Panc1 (cell line): Measurements from ENCODE around the gene KIF1A.
A peak's percentile ranks its signal among the peaks of the same experiment; 100 is the strongest.

Source experiments
- POLR2AphosphoS5 ChIP-seq: IDR thresholded peaks from 2 replicates; pipeline ENCODE4 v1.6.1; 2012; ENCODE audit warnings: mild to moderate bottlenecking, low read depth, low read length, moderate library complexity
- TCF7L2 ChIP-seq: IDR thresholded peaks from 2 replicates; pipeline ENCODE4 v1.6.1; 2011; ENCODE audit warnings: mild to moderate bottlenecking, low read depth, low read length, inconsistent platforms
- TF ChIP-seq, protein P1 (sequence below): fragments of 450-650 bp; IDR thresholded peaks from 2 replicates; pipeline ENCODE4 v1.5.1; 2017; ENCODE audit warnings: mild to moderate bottlenecking
- TF ChIP-seq, protein P2 (sequence below), 2 experiments: IDR thresholded peaks; 2 replicates each; pipeline ENCODE4 v1.6.1; 2011 to 2012; ENCODE audit warnings: low read depth in 2 of 2, control low read depth in 1 of 2, low read length in 1 of 2, mild to moderate bottlenecking in 1 of 2, moderate library complexity in 1 of 2; ENCODE audit not compliant: insufficient read depth in 1 of 2

DNA sequence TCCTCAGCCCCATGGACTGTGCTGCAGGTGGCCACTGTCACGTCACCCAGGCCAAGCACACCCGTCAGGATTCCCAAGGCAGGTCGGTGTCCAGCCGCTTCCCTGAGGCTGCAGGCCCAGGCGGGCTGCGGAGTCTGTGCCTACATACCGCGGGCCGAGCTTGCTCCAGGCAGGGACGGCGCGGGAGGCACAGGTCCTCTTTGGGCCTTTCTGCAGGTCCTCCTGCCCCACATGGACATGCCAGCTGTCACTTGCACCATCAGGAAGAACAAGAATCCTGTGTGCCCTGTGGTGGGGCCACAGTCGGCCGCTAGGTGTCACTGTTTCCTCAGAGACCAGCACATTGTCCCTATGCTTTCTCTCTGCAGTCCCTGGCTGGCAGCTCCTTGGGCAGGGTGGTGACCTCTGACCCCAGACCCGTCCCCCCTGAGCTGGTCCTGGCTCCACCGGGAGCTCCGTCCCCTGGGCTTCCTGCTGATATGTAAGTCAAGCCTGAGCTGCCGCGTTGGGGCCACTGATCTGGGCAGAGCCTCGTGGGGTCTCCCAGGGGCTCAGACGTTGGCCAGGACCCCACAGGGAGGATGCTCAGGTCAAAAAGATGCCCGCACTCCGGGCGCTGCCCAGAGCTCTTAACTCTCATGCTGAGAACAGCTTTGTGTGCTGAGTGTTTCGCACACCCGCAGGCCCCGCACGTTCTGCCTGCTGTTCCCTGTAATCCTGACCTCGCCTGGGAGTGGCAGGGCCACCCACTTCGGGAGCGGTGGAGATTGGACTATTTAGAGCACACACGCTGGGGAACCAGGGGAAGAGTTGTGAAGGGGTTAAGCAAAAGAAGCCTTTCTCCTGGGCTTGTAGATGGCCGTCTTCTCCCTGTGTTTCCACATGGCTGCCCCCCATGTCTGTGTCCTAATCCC is 31.3 kb upstream of the KIF1A start:
- TF ChIP-seq, protein P1, sequence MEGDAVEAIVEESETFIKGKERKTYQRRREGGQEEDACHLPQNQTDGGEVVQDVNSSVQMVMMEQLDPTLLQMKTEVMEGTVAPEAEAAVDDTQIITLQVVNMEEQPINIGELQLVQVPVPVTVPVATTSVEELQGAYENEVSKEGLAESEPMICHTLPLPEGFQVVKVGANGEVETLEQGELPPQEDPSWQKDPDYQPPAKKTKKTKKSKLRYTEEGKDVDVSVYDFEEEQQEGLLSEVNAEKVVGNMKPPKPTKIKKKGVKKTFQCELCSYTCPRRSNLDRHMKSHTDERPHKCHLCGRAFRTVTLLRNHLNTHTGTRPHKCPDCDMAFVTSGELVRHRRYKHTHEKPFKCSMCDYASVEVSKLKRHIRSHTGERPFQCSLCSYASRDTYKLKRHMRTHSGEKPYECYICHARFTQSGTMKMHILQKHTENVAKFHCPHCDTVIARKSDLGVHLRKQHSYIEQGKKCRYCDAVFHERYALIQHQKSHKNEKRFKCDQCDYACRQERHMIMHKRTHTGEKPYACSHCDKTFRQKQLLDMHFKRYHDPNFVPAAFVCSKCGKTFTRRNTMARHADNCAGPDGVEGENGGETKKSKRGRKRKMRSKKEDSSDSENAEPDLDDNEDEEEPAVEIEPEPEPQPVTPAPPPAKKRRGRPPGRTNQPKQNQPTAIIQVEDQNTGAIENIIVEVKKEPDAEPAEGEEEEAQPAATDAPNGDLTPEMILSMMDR, result peak; percentile 95
- no peak for TF ChIP-seq POLR2AphosphoS5
- TF ChIP-seq, protein P2, sequence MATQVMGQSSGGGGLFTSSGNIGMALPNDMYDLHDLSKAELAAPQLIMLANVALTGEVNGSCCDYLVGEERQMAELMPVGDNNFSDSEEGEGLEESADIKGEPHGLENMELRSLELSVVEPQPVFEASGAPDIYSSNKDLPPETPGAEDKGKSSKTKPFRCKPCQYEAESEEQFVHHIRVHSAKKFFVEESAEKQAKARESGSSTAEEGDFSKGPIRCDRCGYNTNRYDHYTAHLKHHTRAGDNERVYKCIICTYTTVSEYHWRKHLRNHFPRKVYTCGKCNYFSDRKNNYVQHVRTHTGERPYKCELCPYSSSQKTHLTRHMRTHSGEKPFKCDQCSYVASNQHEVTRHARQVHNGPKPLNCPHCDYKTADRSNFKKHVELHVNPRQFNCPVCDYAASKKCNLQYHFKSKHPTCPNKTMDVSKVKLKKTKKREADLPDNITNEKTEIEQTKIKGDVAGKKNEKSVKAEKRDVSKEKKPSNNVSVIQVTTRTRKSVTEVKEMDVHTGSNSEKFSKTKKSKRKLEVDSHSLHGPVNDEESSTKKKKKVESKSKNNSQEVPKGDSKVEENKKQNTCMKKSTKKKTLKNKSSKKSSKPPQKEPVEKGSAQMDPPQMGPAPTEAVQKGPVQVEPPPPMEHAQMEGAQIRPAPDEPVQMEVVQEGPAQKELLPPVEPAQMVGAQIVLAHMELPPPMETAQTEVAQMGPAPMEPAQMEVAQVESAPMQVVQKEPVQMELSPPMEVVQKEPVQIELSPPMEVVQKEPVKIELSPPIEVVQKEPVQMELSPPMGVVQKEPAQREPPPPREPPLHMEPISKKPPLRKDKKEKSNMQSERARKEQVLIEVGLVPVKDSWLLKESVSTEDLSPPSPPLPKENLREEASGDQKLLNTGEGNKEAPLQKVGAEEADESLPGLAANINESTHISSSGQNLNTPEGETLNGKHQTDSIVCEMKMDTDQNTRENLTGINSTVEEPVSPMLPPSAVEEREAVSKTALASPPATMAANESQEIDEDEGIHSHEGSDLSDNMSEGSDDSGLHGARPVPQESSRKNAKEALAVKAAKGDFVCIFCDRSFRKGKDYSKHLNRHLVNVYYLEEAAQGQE (IDR thresholded peaks at IDR 0.05; ENCODE audit: insufficient read depth in 1 of 2, low read depth in 2 of 2, low read length in 1 of 2), result 0 out of 4 replicates have a peak, but pooled peaks of 1 of the 2 experiments have one; percentile 34
- no peak for TF ChIP-seq TCF7L2
